Endothelial cell (in vitro differentiated cells): ENCODE measurements around the gene KIF17. TPM values are rescaled to one million over a fixed set of nuclear protein-coding genes. Genes with fewer than 3 reads are reported as not detected.
"Not testable (repeated sequence)": the region's sequence is repeated elsewhere in the genome, so short reads cannot be mapped to it uniquely, and the experiment has no call there.

Experiments used
- DNase-seq: peaks from one replicate; pipeline ENCODE4 v3.0.0; 2021; ENCODE audit warnings: low spot score
- H3K27ac Mint-ChIP-seq: one replicate; pipeline ENCODE4 v1.8.0; 2021; ENCODE audit warnings: mixed read lengths, inconsistent platforms; ENCODE audit not compliant: unreplicated experiment
- H3K27me3 Mint-ChIP-seq: one replicate; pipeline ENCODE4 v1.8.0; 2021; ENCODE audit warnings: mild to moderate bottlenecking, moderate library complexity, mixed read lengths, inconsistent platforms; ENCODE audit not compliant: unreplicated experiment
- H3K36me3 Mint-ChIP-seq: one replicate; pipeline ENCODE4 v1.8.0; 2021; ENCODE audit warnings: mild to moderate bottlenecking, low read depth, mixed read lengths, inconsistent platforms; ENCODE audit not compliant: unreplicated experiment
- H3K4me1 Mint-ChIP-seq: one replicate; pipeline ENCODE4 v1.8.0; 2021; ENCODE audit warnings: mild to moderate bottlenecking, mixed read lengths, inconsistent platforms; ENCODE audit not compliant: unreplicated experiment
- H3K4me3 Mint-ChIP-seq: one replicate; pipeline ENCODE4 v1.8.0; 2021; ENCODE audit warnings: mild to moderate bottlenecking, mixed read lengths, inconsistent platforms; ENCODE audit not compliant: unreplicated experiment
- H3K9me3 Mint-ChIP-seq: one replicate; pipeline ENCODE4 v1.8.0; 2021; ENCODE audit warnings: mixed read lengths, inconsistent platforms; ENCODE audit not compliant: unreplicated experiment
- total RNA-seq: library from RNA; stranded (reverse); fragmentation: NEBNext Ultra II Directional; extraction: Animal tissue kit (Norgen Biotek cat#: 25700); gene quantifications from one replicate; pipeline ENCODE4 v1.2.1, GENCODE V29; 2021; ENCODE audit not compliant: unreplicated experiment
- TF ChIP-seq, protein P1 (sequence below): fragments of 200-600 bp; sonication (generic); IDR thresholded peaks from one replicate; pipeline ENCODE4 v1.5.0; 2021; ENCODE audit warnings: antibody characterized with exemption; ENCODE audit not compliant: unreplicated experiment

The KIF17 gene
- total RNA-seq, 1 donor from 2014 or later, result 1.8 TPM

DNA sequence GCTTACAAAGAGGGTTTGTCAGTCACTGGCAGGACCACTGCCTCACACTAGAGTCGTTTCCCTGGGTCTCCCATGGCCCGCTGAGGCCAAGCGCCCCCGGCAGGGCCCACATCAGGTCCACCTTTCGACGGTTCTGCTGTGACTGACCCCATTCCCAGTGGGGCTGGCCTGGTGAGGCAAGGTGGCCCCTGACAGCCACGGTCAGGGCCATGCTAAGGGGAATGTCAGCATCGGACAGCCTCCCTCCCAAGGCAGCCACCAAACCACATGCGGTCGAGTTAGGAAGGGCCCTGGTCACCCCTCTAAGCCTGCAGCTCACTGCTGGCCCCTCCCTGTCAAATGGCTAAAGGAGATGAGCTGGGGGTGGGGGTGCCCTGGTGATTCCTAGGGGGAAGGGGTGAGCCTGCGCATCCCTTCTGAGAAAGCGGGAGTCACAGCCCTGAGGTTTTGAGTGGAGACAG is 2.9 kb upstream of the KIF17 start:
- peak; percentile 2 for DNase-seq
- Mint-ChIP-seq H3K27ac (no peak overlapping the region), H3K4me1 (peaks cover 9% of the 10 kb centered on the region), H3K9me3 (no peaks in the 10 kb centered on the region), H3K36me3 (peaks cover 3% of the 10 kb centered on the region), H3K4me3 (no peak overlapping the region), H3K27me3 (peaks cover 31% of the 10 kb centered on the region)
- TF ChIP-seq, protein P1, sequence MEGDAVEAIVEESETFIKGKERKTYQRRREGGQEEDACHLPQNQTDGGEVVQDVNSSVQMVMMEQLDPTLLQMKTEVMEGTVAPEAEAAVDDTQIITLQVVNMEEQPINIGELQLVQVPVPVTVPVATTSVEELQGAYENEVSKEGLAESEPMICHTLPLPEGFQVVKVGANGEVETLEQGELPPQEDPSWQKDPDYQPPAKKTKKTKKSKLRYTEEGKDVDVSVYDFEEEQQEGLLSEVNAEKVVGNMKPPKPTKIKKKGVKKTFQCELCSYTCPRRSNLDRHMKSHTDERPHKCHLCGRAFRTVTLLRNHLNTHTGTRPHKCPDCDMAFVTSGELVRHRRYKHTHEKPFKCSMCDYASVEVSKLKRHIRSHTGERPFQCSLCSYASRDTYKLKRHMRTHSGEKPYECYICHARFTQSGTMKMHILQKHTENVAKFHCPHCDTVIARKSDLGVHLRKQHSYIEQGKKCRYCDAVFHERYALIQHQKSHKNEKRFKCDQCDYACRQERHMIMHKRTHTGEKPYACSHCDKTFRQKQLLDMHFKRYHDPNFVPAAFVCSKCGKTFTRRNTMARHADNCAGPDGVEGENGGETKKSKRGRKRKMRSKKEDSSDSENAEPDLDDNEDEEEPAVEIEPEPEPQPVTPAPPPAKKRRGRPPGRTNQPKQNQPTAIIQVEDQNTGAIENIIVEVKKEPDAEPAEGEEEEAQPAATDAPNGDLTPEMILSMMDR, result no peak

DNA sequence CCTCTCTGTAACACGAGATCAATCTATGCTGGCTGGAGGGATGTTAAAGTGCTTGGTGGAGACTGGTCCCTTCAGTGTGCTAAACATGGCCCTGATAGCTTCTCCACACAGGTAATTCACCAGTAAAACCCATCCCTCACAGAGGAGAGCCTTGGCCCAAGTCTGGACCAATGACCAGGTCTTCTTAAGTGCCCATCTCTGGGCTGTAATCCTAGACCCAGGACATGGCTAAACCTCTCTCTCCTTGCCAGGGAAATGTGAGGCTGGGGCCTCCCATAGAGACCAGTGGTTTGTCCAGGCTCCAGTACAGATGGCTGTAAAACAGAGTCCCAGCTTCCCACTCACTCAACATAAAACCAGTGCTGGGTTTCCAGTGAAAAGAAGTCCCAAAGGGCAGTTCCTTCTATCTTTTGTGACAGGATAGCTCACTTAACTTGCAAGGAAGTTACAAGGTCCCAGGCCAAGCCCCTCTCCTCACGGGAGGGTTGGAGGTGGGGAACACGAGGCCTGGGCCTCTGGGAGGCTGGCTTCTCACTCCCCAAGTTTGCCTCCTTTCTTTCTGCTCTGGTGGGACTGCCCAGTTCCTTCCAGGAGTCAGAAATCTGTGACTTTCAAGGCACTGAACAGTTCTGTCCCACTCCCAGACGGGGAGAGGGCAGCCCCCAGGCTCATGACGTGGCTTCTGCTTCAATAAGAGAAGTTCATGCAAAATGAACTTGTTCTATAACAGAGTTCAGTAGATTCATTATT is 2.2 kb upstream of the KIF17 start:
- peaks cover 27% of the 10 kb centered on the region for H3K27me3 Mint-ChIP-seq
- peaks cover 3% of the 10 kb centered on the region for H3K36me3 Mint-ChIP-seq
- no peaks in the 10 kb centered on the region for H3K9me3 Mint-ChIP-seq
- TF ChIP-seq, protein P1, result no peak
- H3K4me3 Mint-ChIP-seq, result no peak overlapping the region
- H3K4me1 Mint-ChIP-seq, result peaks cover 14% of the 10 kb centered on the region
- no peak for DNase-seq
- H3K27ac Mint-ChIP-seq, result no peak overlapping the region

DNA sequence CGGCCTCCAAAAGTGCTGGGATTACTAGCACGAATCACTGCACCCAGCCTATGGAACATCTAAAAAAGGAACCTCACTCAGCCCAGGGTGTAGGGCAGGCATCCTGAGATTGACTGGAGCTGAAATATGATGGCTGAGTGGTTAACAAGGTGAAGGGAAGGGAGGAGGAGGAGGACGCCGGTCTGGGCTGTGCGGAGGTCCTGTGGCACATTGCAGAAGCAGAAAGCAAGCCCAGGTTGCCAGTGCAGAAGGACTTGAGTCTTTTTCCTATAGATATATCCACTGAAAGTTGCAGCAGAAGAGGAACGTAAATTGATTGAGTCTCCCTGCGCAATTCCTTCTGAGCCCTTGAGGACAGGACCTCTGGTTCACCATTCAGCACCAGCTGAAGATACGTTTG is 1.5 kb upstream of the KIF17 start:
- Mint-ChIP-seq H3K4me3 (no peak overlapping the region), H3K36me3 (peaks cover 3% of the 10 kb centered on the region), H3K4me1 (peaks cover 16% of the 10 kb centered on the region), H3K9me3 (no peaks in the 10 kb centered on the region), H3K27me3 (peaks cover 22% of the 10 kb centered on the region), H3K27ac (no peak overlapping the region)
- DNase-seq, result no peak
- TF ChIP-seq, protein P1, result no peak

DNA sequence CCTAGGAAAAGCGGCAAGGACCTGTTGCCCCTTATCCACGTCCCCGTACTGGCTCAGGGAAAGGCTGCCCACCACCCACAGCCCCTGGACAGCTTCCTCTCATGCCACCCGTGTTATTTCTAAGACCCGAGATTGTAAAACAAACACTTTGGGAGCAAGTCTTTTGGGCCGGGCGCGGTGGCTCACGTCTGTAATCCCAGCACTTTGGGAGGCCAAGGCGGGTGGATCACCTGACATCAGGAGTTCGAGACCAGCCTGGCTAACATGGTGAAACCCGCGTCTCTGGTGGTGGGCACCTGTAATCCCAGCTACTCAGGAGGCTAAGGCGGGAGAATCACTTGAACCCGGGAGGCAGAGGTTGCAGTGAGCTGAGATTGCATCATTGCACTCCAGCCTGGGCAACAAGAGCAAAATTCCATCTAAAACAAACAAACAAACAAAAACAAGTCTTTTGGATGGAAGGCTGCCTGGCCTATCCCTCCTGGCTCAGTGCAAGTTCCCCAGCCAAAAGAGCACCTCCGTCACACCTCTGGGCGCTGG is 606 bp upstream of the KIF17 start:
- Mint-ChIP-seq H3K4me3 (peak overlapping the region; percentile 66), H3K4me1 (peaks cover 16% of the 10 kb centered on the region), H3K27me3 (peaks cover 22% of the 10 kb centered on the region)
- H3K9me3 Mint-ChIP-seq, DNase-seq, H3K27ac Mint-ChIP-seq, H3K36me3 Mint-ChIP-seq: not testable (repeated sequence)

DNA sequence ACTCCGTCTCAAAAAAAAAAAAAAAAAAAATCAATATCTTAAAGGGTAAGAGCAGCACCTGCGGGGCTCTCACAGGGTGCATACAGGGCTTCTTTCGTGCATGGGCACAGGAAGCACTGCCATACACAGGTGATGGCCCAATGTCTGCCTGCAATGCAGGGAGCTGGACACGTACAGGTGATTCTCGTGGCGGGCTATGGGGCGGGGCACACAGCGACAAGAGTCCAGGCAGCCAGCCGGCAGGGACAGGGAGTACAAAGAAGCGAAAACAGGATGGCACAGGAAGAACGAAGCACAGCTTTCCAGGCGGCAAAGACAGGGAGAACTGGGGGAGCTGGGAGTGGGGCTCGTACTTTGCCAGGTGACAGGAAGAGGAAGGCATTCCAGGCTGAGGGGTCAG is 1.6 kb downstream of the KIF17 start:
- Mint-ChIP-seq H3K27me3 (peaks cover 22% of the 10 kb centered on the region), H3K36me3 (no peaks in the 10 kb centered on the region), H3K9me3 (no peaks in the 10 kb centered on the region), H3K4me3 (peak overlapping the region; percentile 80), H3K27ac (peak overlapping the region; percentile 36), H3K4me1 (peaks cover 16% of the 10 kb centered on the region)
- TF ChIP-seq, protein P1, result no peak
- DNase-seq, result no peak
